Esophagus (tissue), 2 donors: ENCODE measurements around the gene STK39. TPM values are rescaled to one million over a fixed set of nuclear protein-coding genes. Genes with fewer than 3 reads are reported as not detected.

Source experiments
- H3K27ac ChIP-seq, 2 donors: one replicate each; pipeline ENCODE4 v1.5.1; 2013; ENCODE audit warnings: low read depth in 2 of 2, mild to moderate bottlenecking in 2 of 2, inconsistent platforms in 1 of 2, low read length in 1 of 2, moderate library complexity in 1 of 2
- H3K27me3 ChIP-seq, 2 donors: one replicate each; pipeline ENCODE4 v1.6.1; 2013; ENCODE audit warnings: low read length in 2 of 2, control low read depth in 1 of 2, mild to moderate bottlenecking in 1 of 2; ENCODE audit not compliant: insufficient read depth in 2 of 2, control insufficient read depth in 1 of 2
- H3K36me3 ChIP-seq, 2 donors: one replicate each; pipeline ENCODE4 v1.6.1; 2013; ENCODE audit warnings: low read length in 1 of 2; ENCODE audit not compliant: control insufficient read depth in 2 of 2, insufficient read depth in 2 of 2
- H3K4me1 ChIP-seq, 2 donors: one replicate each; pipeline ENCODE4 v1.6.1; 2013; ENCODE audit warnings: low read length in 1 of 2; ENCODE audit not compliant: control insufficient read depth in 2 of 2, insufficient read depth in 2 of 2
- H3K4me3 ChIP-seq, 2 donors: one replicate each; pipeline ENCODE4 v1.5.1; 2013; ENCODE audit warnings: low read length in 2 of 2, mild to moderate bottlenecking in 2 of 2, low read depth in 1 of 2, moderate library complexity in 1 of 2
- H3K9me3 ChIP-seq, 2 donors: one replicate each; pipeline ENCODE4 v1.6.1; 2013; ENCODE audit warnings: mild to moderate bottlenecking in 2 of 2, low read depth in 1 of 2, low read length in 1 of 2, moderate library complexity in 1 of 2; ENCODE audit not compliant: control insufficient read depth in 2 of 2, insufficient read depth in 1 of 2
- WGBS, 2 donors: extraction: QIAGEN DNeasy Blood & Tissue Kit; methylation state at CpG; one replicate each; pipeline ENCODE4 v1.1.7; 2013; 5-methylcytosine and 5-hydroxymethylcytosine counted together
- polyA plus RNA-seq, 2 donors: library from polyadenylated mRNA; stranded (reverse); fragments of 200-250 nt; gene quantifications; one replicate each; pipeline ENCODE4 v1.2.3, GENCODE V29; 2013
- donor health status: healthy with polysubstance abuse.
- donor health status: Bipolar disorder and iron deficiency.

The STK39 gene
- polyA plus RNA-seq, 2 donors: 24.7 to 24.9 TPM

GRCh38 chr2:168233166-168233565 lies 14.2 kb downstream of the STK39 start:
- no peak overlapping the region for H3K4me3 ChIP-seq
- WGBS, 2 donors: 78 to 81% methylated on average over 2 of the region's 2 CpGs
- H3K9me3 ChIP-seq: peaks cover 0 to 6% of the 10 kb centered on the region in 2 donors
- H3K36me3 ChIP-seq: peaks cover 0 to 3% of the 10 kb centered on the region in 2 donors
- no peaks in the 10 kb centered on the region for H3K27me3 ChIP-seq
- H3K4me1 ChIP-seq: no peaks in the 10 kb centered on the region
- H3K27ac ChIP-seq: no peak overlapping the region

- Histone ChIP-seq H3K27me3 (no peaks in the 10 kb centered on the region), H3K4me1 (no peaks in the 10 kb centered on the region), H3K36me3 (peaks cover 0 to 3% of the 10 kb centered on the region in 2 donors), H3K4me3 (no peak overlapping the region), H3K9me3 (peaks cover 0 to 6% of the 10 kb centered on the region in 2 donors), H3K27ac (no peak overlapping the region)
- WGBS, 2 donors: 82 to 87% methylated on average over 7 of the region's 7 CpGs
Measured at GRCh38 chr2:168231609-168232241, 15.7 kb downstream of the STK39 start.

GRCh38 chr2:168230389-168230788 lies 17.0 kb downstream of the STK39 start:
- Histone ChIP-seq H3K4me3 (no peak overlapping the region), H3K27ac (no peak overlapping the region), H3K9me3 (peaks cover 0 to 6% of the 10 kb centered on the region in 2 donors), H3K27me3 (no peaks in the 10 kb centered on the region), H3K36me3 (peaks cover 0 to 3% of the 10 kb centered on the region in 2 donors), H3K4me1 (no peaks in the 10 kb centered on the region)
- 97 to 99% methylated on average over 5 of the region's 5 CpGs for WGBS, 2 donors

GRCh38 chr2:168224346-168224745 lies 23.0 kb downstream of the STK39 start:
- H3K4me1 ChIP-seq: no peaks in the 10 kb centered on the region

GRCh38 chr2:168222088-168222487 lies 25.3 kb downstream of the STK39 start:
- H3K36me3 ChIP-seq: no peaks in the 10 kb centered on the region
- H3K27ac ChIP-seq: no peak overlapping the region
- H3K9me3 ChIP-seq: no peaks in the 10 kb centered on the region
- H3K27me3 ChIP-seq: no peaks in the 10 kb centered on the region
- no peak overlapping the region for H3K4me3 ChIP-seq
- no peaks in the 10 kb centered on the region for H3K4me1 ChIP-seq
- WGBS, 2 donors: 89 to 91% methylated on average over 3 of the region's 3 CpGs

More at GRCh38 chr2:168224346-168224745, 23.0 kb downstream of the STK39 start:
- no peak overlapping the region for H3K4me3 ChIP-seq
- H3K27ac ChIP-seq: no peak overlapping the region
- no peaks in the 10 kb centered on the region for H3K27me3 ChIP-seq
- H3K36me3 ChIP-seq: no peaks in the 10 kb centered on the region
- H3K9me3 ChIP-seq: no peaks in the 10 kb centered on the region
- 82 to 84% methylated on average over 2 of the region's 2 CpGs for WGBS, 2 donors

- Histone ChIP-seq H3K4me1 (no peaks in the 10 kb centered on the region), H3K36me3 (no peaks in the 10 kb centered on the region), H3K27me3 (no peaks in the 10 kb centered on the region), H3K27ac (no peak overlapping the region), H3K4me3 (no peak overlapping the region), H3K9me3 (no peaks in the 10 kb centered on the region)
- WGBS, 2 donors: 62 to 83% methylated on average over 11 of the region's 11 CpGs
Measured at GRCh38 chr2:168220965-168221819, 26.2 kb downstream of the STK39 start.

GRCh38 chr2:168217920-168218319 lies 29.5 kb downstream of the STK39 start:
- WGBS, 2 donors: 78 to 81% methylated on average over 2 of the region's 2 CpGs
- Histone ChIP-seq H3K4me1 (no peaks in the 10 kb centered on the region), H3K9me3 (no peaks in the 10 kb centered on the region), H3K27ac (no peak overlapping the region), H3K4me3 (no peak overlapping the region), H3K27me3 (no peaks in the 10 kb centered on the region), H3K36me3 (no peaks in the 10 kb centered on the region)

- H3K4me1 ChIP-seq: no peaks in the 10 kb centered on the region
- no peaks in the 10 kb centered on the region for H3K27me3 ChIP-seq
- no peak overlapping the region for H3K4me3 ChIP-seq
- H3K9me3 ChIP-seq: no peaks in the 10 kb centered on the region
- WGBS, 2 donors: 78 to 79% methylated on average over 12 of the region's 12 CpGs
- H3K27ac ChIP-seq: peak overlapping the region; percentile 18 to 69
- H3K36me3 ChIP-seq: no peaks in the 10 kb centered on the region
Measured at GRCh38 chr2:168216351-168217005, 30.9 kb downstream of the STK39 start.

GRCh38 chr2:168215813-168216212 lies 31.6 kb downstream of the STK39 start:
- Histone ChIP-seq H3K4me3 (no peak overlapping the region), H3K27me3 (no peaks in the 10 kb centered on the region), H3K27ac (peak overlapping the region in 1 of 2 donors; percentile 53), H3K4me1 (no peaks in the 10 kb centered on the region), H3K9me3 (no peaks in the 10 kb centered on the region), H3K36me3 (no peaks in the 10 kb centered on the region)
- WGBS, 2 donors: 70 to 93% methylated on average over 1 of the region's 1 CpG
